Stimulated activated naive CD8-positive, alpha-beta T cell treated with anti-CD3 and anti-CD28 coated beads, Interleukin-15, Interleukin-2, amounts not matched to agents 100 ng/mL and 50 ng/mL, for 24 hours (primary cell): ENCODE results near the gene MRPL18.
"Not testable (repeated sequence)": the region's sequence is repeated elsewhere in the genome, so short reads cannot be mapped to it uniquely, and the experiment has no call there.

ENCODE experiments used
- H3K27ac Mint-ChIP-seq: one replicate; pipeline ENCODE4 v1.8.0; 2021; ENCODE audit warnings: mild to moderate bottlenecking, mixed read lengths
- H3K27me3 Mint-ChIP-seq: one replicate; pipeline ENCODE4 v1.8.0; 2021; ENCODE audit warnings: mixed read lengths
- H3K36me3 Mint-ChIP-seq: one replicate; pipeline ENCODE4 v1.8.0; 2021; ENCODE audit warnings: low read depth, mixed read lengths
- H3K4me1 Mint-ChIP-seq: one replicate; pipeline ENCODE4 v1.8.0; 2021; ENCODE audit warnings: low read depth, mixed read lengths
- H3K4me3 Mint-ChIP-seq: one replicate; pipeline ENCODE4 v1.8.0; 2021; ENCODE audit warnings: mild to moderate bottlenecking, mixed read lengths
- H3K9me3 Mint-ChIP-seq: one replicate; pipeline ENCODE4 v1.8.0; 2021; ENCODE audit warnings: mixed read lengths

Gene MRPL18

GRCh38 chr6:159794976-159795375 lies 4.7 kb downstream of the MRPL18 start:
- not testable (repeated sequence) for H3K27me3 Mint-ChIP-seq, H3K9me3 Mint-ChIP-seq, H3K27ac Mint-ChIP-seq, H3K4me3 Mint-ChIP-seq
- H3K4me1 Mint-ChIP-seq, result peaks cover 53% of the 10 kb centered on the region
- H3K36me3 Mint-ChIP-seq, result peaks cover 85% of the 10 kb centered on the region

DNA sequence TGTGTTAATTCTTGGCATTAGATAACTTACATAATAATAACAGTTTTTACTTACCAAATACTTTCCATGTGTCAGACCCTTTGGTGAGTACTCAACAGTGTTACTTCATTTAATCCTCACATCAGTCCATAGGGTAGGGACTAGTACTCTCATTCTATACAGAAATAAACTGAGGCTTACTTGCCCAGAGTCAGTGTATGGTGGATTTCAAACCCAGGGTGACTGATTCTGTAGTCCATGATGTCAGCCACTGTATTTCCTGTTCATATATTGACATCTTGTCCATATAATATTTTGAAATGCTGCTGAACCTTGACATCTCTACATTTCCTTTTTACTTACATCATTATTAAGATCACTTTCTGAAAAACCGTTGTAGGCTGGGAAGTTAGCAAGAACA lies 7.3 kb downstream of the MRPL18 start:
- Mint-ChIP-seq H3K27me3 (no peaks in the 10 kb centered on the region), H3K27ac (peak overlapping the region; percentile 45), H3K4me3 (no peak overlapping the region), H3K36me3 (peaks cover 63% of the 10 kb centered on the region), H3K9me3 (no peaks in the 10 kb centered on the region), H3K4me1 (peaks cover 36% of the 10 kb centered on the region)

- H3K27me3 Mint-ChIP-seq, result no peaks in the 10 kb centered on the region
- no peaks in the 10 kb centered on the region for H3K9me3 Mint-ChIP-seq
- peak within 1 kb of the TSS; percentile 27 for H3K27ac Mint-ChIP-seq
- no peak within 1 kb of the TSS for H3K4me3 Mint-ChIP-seq
- H3K4me1 Mint-ChIP-seq, result peaks cover 16% of the 10 kb centered on the region
- peaks cover 42% of the 10 kb centered on the region for H3K36me3 Mint-ChIP-seq
Measured at GRCh38 chr6:159800141-159800865, 10.0 kb downstream of the MRPL18 start, which contains the start of gene PNLDC1. PNLDC1 (plus strand) TSS chr6:159800276; CDS start chr6:159800308, 32 bp downstream.

- Mint-ChIP-seq H3K27me3 (no peaks in the 10 kb centered on the region), H3K27ac (no peak overlapping the region), H3K4me3 (no peak overlapping the region), H3K36me3 (peaks cover 31% of the 10 kb centered on the region), H3K4me1 (peaks cover 14% of the 10 kb centered on the region), H3K9me3 (no peaks in the 10 kb centered on the region)
Measured at GRCh38 chr6:159801935-159802334, 11.7 kb downstream of the MRPL18 start.

DNA sequence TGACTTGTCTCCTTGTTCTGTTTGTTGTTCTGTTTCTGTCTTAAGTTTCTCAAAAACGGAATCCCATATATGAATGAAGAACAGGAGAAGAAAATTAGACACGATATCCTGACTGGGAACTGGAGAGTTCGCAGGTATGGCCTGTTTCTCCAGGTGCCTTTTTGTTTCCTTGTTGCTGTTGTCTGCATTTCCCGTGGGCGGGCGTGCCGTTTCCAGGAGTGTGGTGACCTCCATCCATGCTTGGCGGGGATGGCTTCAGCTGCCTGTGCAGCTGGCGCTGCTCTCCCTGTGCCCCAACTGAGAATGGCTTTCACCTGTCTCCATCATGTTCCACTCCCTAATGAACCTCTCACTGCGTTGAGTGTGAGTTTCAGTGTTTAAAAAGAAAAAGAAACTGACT lies 14.2 kb downstream of the MRPL18 start:
- no peaks in the 10 kb centered on the region for H3K9me3 Mint-ChIP-seq
- peaks cover 9% of the 10 kb centered on the region for H3K36me3 Mint-ChIP-seq
- no peak overlapping the region for H3K4me3 Mint-ChIP-seq
- H3K27ac Mint-ChIP-seq, result no peak overlapping the region
- no peaks in the 10 kb centered on the region for H3K27me3 Mint-ChIP-seq
- no peaks in the 10 kb centered on the region for H3K4me1 Mint-ChIP-seq

- Mint-ChIP-seq H3K27me3 (no peaks in the 10 kb centered on the region), H3K9me3 (no peaks in the 10 kb centered on the region), H3K4me1 (no peaks in the 10 kb centered on the region), H3K4me3 (no peak overlapping the region), H3K27ac (no peak overlapping the region), H3K36me3 (peaks cover 4% of the 10 kb centered on the region)
Measured at GRCh38 chr6:159805440-159806020, 15.3 kb downstream of the MRPL18 start.

GRCh38 chr6:159806021-159806458 lies 15.8 kb downstream of the MRPL18 start:
- H3K4me1 Mint-ChIP-seq, result no peaks in the 10 kb centered on the region
- no peak overlapping the region for H3K4me3 Mint-ChIP-seq
- H3K27ac Mint-ChIP-seq, result no peak overlapping the region
- peaks cover 9% of the 10 kb centered on the region for H3K36me3 Mint-ChIP-seq
- no peaks in the 10 kb centered on the region for H3K27me3 Mint-ChIP-seq
- H3K9me3 Mint-ChIP-seq, result no peaks in the 10 kb centered on the region

DNA sequence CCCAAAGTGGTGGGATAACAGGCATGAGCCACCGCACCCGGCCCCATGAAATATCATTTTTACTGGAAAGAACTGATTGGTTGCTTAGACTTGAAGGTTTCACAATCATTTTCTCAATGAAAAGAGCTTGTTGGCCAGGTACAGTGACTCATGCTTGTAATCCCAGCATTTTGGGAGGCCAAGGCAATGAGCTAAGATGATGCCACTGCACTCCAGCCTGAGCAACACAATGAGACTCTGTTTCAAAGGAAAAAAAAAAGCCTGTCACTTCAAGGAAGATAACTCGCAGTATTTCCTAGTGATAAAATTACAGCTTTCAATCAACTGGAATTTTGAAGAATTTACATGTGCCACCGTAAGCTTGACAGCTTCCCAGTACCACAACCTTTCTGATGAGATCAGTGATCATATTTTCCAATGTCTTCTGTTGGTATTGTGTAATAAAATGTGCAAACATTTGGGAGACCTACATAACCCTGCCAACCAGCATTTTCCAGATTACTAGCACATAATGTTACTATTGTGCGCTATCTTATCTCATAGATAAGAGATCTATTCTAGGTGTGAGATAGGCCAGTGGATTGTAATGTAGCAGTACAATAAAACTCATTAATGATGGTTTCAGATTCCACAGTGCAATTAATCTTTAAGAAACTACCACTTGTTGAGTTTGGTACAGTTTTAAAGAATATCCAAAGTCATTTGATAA lies 17.0 kb downstream of the MRPL18 start:
- H3K4me1 Mint-ChIP-seq, result no peaks in the 10 kb centered on the region
- peaks cover 9% of the 10 kb centered on the region for H3K36me3 Mint-ChIP-seq
- no peaks in the 10 kb centered on the region for H3K9me3 Mint-ChIP-seq
- H3K4me3 Mint-ChIP-seq, result no peak overlapping the region
- H3K27ac Mint-ChIP-seq, result no peak overlapping the region
- H3K27me3 Mint-ChIP-seq, result no peaks in the 10 kb centered on the region

- Mint-ChIP-seq H3K9me3 (no peaks in the 10 kb centered on the region), H3K4me3 (no peak overlapping the region), H3K27ac (no peak overlapping the region)
Measured at GRCh38 chr6:159808647-159809046, 18.4 kb downstream of the MRPL18 start.

GRCh38 chr6:159809149-159809548 lies 18.9 kb downstream of the MRPL18 start:
- Mint-ChIP-seq H3K4me3 (no peak overlapping the region), H3K27me3 (no peaks in the 10 kb centered on the region), H3K4me1 (no peaks in the 10 kb centered on the region), H3K9me3 (no peaks in the 10 kb centered on the region), H3K36me3 (peaks cover 9% of the 10 kb centered on the region), H3K27ac (no peak overlapping the region)

More at GRCh38 chr6:159808647-159809046, 18.4 kb downstream of the MRPL18 start:
- peaks cover 9% of the 10 kb centered on the region for H3K36me3 Mint-ChIP-seq
- H3K27me3 Mint-ChIP-seq, result no peaks in the 10 kb centered on the region
- no peaks in the 10 kb centered on the region for H3K4me1 Mint-ChIP-seq

GRCh38 chr6:159813781-159814180 lies 23.5 kb downstream of the MRPL18 start:
- H3K4me1 Mint-ChIP-seq, result no peaks in the 10 kb centered on the region
- no peak overlapping the region for H3K27ac Mint-ChIP-seq
- H3K36me3 Mint-ChIP-seq, result peaks cover 7% of the 10 kb centered on the region
- no peaks in the 10 kb centered on the region for H3K27me3 Mint-ChIP-seq
- no peak overlapping the region for H3K4me3 Mint-ChIP-seq
- no peaks in the 10 kb centered on the region for H3K9me3 Mint-ChIP-seq

DNA sequence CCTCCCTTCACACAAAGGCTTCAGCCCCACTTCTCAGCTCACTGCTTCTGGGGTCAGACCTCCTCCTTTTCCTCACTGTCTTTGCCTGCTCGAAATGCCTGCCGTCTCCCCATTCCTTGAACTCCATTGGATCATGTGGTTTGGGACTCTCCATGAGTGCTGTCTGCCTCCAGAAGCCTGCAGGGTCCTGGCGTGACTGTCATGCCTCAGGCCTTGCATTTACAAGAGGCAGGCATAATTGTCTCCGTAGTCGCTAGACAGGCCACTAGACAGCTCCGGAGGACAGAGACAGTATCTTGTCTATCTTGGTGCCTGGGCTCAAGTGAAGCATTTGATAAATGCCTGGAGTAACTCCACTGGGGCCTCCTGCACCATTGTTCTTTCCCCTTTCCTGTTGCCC lies 25.1 kb downstream of the MRPL18 start:
- H3K27me3 Mint-ChIP-seq, result no peaks in the 10 kb centered on the region
- H3K9me3 Mint-ChIP-seq, result no peaks in the 10 kb centered on the region
- peaks cover 5% of the 10 kb centered on the region for H3K36me3 Mint-ChIP-seq
- H3K4me3 Mint-ChIP-seq, result no peak overlapping the region
- H3K27ac Mint-ChIP-seq, result no peak overlapping the region
- peaks cover 12% of the 10 kb centered on the region for H3K4me1 Mint-ChIP-seq

DNA sequence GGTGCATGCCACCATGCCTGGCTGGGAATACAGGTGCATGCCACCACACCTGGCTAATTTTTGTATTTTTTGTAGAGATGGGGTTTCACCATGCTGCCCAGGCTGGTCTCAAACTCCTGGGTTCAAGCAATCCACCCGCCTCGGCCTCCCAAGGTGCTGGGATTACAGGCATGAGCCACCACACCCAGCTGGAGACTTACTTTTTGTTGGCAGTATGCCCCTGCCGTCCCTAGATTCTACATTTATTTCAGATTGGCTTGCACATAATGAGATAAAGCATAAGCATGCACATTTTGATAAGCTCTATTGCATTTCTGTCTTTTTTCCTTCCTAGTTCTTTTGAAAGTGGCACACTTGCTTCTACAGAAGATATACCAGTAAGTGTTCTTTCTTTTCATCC lies 26.5 kb downstream of the MRPL18 start:
- not testable (repeated sequence) for H3K9me3 Mint-ChIP-seq, H3K27ac Mint-ChIP-seq
- H3K4me1 Mint-ChIP-seq, result peaks cover 21% of the 10 kb centered on the region

DNA sequence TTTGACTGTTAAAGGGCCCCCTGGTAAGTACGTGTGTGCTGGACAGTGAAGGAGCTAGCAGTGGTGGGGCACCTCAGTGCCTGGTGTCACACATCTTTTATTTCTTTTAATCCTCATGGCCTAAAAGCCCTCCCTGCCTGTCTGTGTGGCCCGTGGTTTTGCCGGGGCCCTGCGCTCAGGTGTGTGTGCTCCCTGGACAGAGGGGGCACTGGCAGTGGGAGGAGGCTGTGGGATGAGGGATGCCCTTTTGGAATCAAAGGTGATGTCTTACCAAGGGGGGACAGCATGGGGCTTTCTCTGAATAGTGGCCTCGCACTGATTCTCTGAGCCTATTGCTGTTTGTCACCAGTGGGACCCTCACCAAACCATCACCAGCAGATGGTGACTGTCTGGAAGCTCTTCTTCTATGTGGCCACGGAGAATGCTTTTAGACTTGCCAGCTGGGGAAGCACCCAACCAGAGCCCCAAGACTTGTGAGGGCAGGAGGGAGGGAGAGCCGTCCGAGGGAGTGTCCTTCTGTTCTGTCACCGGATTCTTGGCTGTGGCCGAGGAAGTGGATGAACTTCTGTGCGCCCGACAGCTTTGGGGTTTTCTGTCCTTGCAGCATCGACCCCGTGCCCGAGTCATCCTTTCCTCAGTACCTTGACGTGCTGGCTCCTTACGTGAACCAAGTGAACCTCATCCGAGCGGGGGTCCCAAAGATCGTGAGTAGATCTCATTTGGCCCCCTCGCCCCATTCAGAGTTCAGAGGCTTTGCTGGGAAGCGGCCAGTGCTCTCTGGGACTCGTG lies 27.9 kb downstream of the MRPL18 start:
- no peaks in the 10 kb centered on the region for H3K36me3 Mint-ChIP-seq
- H3K27ac Mint-ChIP-seq, result no peak overlapping the region
- H3K4me1 Mint-ChIP-seq, result peaks cover 21% of the 10 kb centered on the region
- no peaks in the 10 kb centered on the region for H3K27me3 Mint-ChIP-seq
- no peak overlapping the region for H3K4me3 Mint-ChIP-seq
- H3K9me3 Mint-ChIP-seq, result no peaks in the 10 kb centered on the region

More for the DNA sequence above, 26.5 kb downstream of the MRPL18 start:
- H3K36me3 Mint-ChIP-seq, H3K4me3 Mint-ChIP-seq, H3K27me3 Mint-ChIP-seq: not testable (repeated sequence)

DNA sequence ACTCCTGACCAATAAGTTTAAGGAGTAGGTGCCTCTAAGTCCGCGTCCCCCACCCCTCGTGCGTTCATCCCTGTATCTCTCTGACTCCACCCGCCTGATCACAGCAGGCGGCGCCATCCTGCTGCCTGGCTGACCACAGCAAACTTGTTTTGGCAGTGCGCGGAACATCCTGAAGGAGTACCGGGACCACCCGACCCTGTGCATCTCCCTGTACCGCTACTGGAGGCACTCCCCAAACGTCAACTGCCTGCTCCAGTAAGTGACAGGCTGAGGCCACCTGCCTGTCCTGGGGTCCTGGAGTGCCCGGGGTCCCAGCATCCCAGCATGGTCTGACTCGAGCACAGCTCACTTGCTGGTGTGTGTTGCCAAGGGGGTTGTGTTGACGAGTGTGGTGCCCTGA lies 28.8 kb downstream of the MRPL18 start:
- peak overlapping the region; percentile 74 for H3K27ac Mint-ChIP-seq
- H3K27me3 Mint-ChIP-seq, result no peaks in the 10 kb centered on the region
- H3K4me1 Mint-ChIP-seq, result peaks cover 21% of the 10 kb centered on the region
- H3K36me3 Mint-ChIP-seq, result no peaks in the 10 kb centered on the region
- peak overlapping the region; percentile 67 for H3K4me3 Mint-ChIP-seq
- H3K9me3 Mint-ChIP-seq, result no peaks in the 10 kb centered on the region
